CD4-positive, alpha-beta T cell (primary cell): ENCODE data around the gene ARNT2. TPM values are rescaled to one million over a fixed set of nuclear protein-coding genes. Genes with fewer than 3 reads are reported as not detected.

Experiments used
- ATAC-seq: fragments of 200-7000 bp; cut with Tn5 transposase; one replicate; pipeline ENCODE4 v1.10.0; 2022; ENCODE audit warnings: mild to moderate bottlenecking; ENCODE audit not compliant: poor library complexity
- CTCF ChIA-PET: fragments of 350-600 bp; sonication (Branson Sonifier 250); formaldehyde crosslinking; loops from one replicate; lab custom pipeline; 2021; ENCODE audit warnings: antibody characterized with exemption, inconsistent platforms; lab: Charles Lee
- POLR2A ChIA-PET: fragments of 350-600 bp; sonication (Branson Sonifier 250); formaldehyde crosslinking; loops from one replicate; lab custom pipeline; 2021; ENCODE audit warnings: antibody characterized with exemption, inconsistent platforms; lab: Charles Lee
- DNase-seq, 14 experiments: peaks; one replicate each; pipeline ENCODE4 v3.0.0-alpha.2; 2013 to 2020; ENCODE audit warnings: mixed read lengths in 2 of 14
- H3K27ac ChIP-seq, 2 donors: one replicate each; pipeline versions ENCODE4 v1.5.1 to v1.7.0; 2013; ENCODE audit warnings: low read length in 2 of 2, low read depth in 1 of 2, mild to moderate bottlenecking in 1 of 2
- H3K27me3 ChIP-seq, 2 experiments: 1 replicate in 1 of 2; 2 replicates in 1 of 2; pipeline versions ENCODE4 v1.6.1 to v1.7.0; 2013; ENCODE audit warnings: low read length in 2 of 2, control low read depth in 1 of 2, mild to moderate bottlenecking in 1 of 2, moderate library complexity in 1 of 2; ENCODE audit not compliant: insufficient read depth in 2 of 2, control insufficient read depth in 1 of 2
- H3K36me3 ChIP-seq: one replicate; pipeline ENCODE4 v1.6.1; 2013; ENCODE audit warnings: low read length, control low read depth; ENCODE audit not compliant: insufficient read depth
- H3K4me1 ChIP-seq: one replicate; pipeline ENCODE4 v1.6.1; 2013; ENCODE audit warnings: low read length, control low read depth; ENCODE audit not compliant: insufficient read depth
- H3K4me3 ChIP-seq: one replicate; pipeline ENCODE4 v1.5.1; 2013; ENCODE audit warnings: mild to moderate bottlenecking, low read length, moderate library complexity
- H3K9me3 ChIP-seq, 2 experiments: 1 replicate in 1 of 2; 2 replicates in 1 of 2; pipeline versions ENCODE4 v1.6.1 to v1.7.0; 2013; ENCODE audit warnings: low read length in 2 of 2, mild to moderate bottlenecking in 2 of 2, control low read depth in 1 of 2, moderate library complexity in 1 of 2; ENCODE audit not compliant: control insufficient read depth in 1 of 2, insufficient read depth in 1 of 2
- H3K27ac Mint-ChIP-seq: one replicate; pipeline ENCODE4 v1.8.0; 2020; ENCODE audit warnings: mixed read lengths
- H3K27me3 Mint-ChIP-seq: one replicate; pipeline ENCODE4 v1.8.0; 2021; ENCODE audit warnings: mixed read lengths
- H3K36me3 Mint-ChIP-seq: one replicate; pipeline ENCODE4 v1.8.0; 2021; ENCODE audit warnings: low read depth, mixed read lengths
- H3K4me1 Mint-ChIP-seq: one replicate; pipeline ENCODE4 v1.8.0; 2021; ENCODE audit warnings: low read depth, mixed read lengths
- H3K4me3 Mint-ChIP-seq: one replicate; pipeline ENCODE4 v1.8.0; 2020; ENCODE audit warnings: mild to moderate bottlenecking, mixed read lengths
- H3K9me3 Mint-ChIP-seq: one replicate; pipeline ENCODE4 v1.8.0; 2020; ENCODE audit warnings: mixed read lengths
- CTCF ChIP-seq: fragments of 200-600 bp; IDR thresholded peaks from one replicate; pipeline ENCODE4 v1.8.0; 2022; ENCODE audit warnings: antibody characterized with exemption, mild to moderate bottlenecking
- intact Hi-C, 2 experiments: fragments of 100-400 bp; cut with DNase I in 1 of 2; cut with micrococcal nuclease in 1 of 2; formaldehyde crosslinking; loops; one replicate each; pipeline versions ENCODE4 v1.15.1 to v1.9.0; 2023 to 2025; cut with DNase I, micrococcal nuclease
- total RNA-seq, 174 experiments: library from RNA in 2 of 174; stranded (reverse) in 2 of 174; gene quantifications; one replicate each; pipeline ENCODE4 v1.2.3 and lab custom pipeline; 2021 to 2026

Gene ARNT2
- total RNA-seq, 2 experiments from 2014 or later = not detected

GRCh38 chr15:80500021-80500420 lies 95.8 kb downstream of the ARNT2 start:
- no peak for TF ChIP-seq CTCF
- Histone ChIP-seq H3K4me3 (no peak overlapping the region), H3K27ac (no peak overlapping the region), H3K36me3 (no peaks in the 10 kb centered on the region), H3K4me1 (no peaks in the 10 kb centered on the region), H3K27me3 (no peaks in the 10 kb centered on the region), H3K9me3 (peaks cover 0 to 6% of the 10 kb centered on the region in 2 experiments)
- no peak overlapping the region for H3K4me3 Mint-ChIP-seq
- no peaks in the 10 kb centered on the region for H3K9me3 Mint-ChIP-seq
- peaks cover 13% of the 10 kb centered on the region for H3K27me3 Mint-ChIP-seq
- H3K4me1 Mint-ChIP-seq = no peaks in the 10 kb centered on the region
- no peak for ATAC-seq
- POLR2A ChIA-PET = no interaction called here
- no peak overlapping the region for H3K27ac Mint-ChIP-seq
- intact Hi-C loops = no loop called here
- no peak for DNase-seq
- CTCF ChIA-PET = no interaction called here
- H3K36me3 Mint-ChIP-seq = no peaks in the 10 kb centered on the region

GRCh38 chr15:80501476-80501875 lies 97.3 kb downstream of the ARNT2 start:
- Histone ChIP-seq H3K27me3 (no peaks in the 10 kb centered on the region), H3K9me3 (peaks cover 0 to 6% of the 10 kb centered on the region in 2 experiments), H3K36me3 (no peaks in the 10 kb centered on the region), H3K4me3 (no peak overlapping the region), H3K4me1 (no peaks in the 10 kb centered on the region), H3K27ac (no peak overlapping the region)
- no peak for ATAC-seq
- CTCF ChIA-PET = no interaction called here
- Mint-ChIP-seq H3K27me3 (peaks cover 13% of the 10 kb centered on the region), H3K9me3 (no peaks in the 10 kb centered on the region), H3K27ac (no peak overlapping the region), H3K36me3 (no peaks in the 10 kb centered on the region), H3K4me3 (no peak overlapping the region), H3K4me1 (no peaks in the 10 kb centered on the region)
- DNase-seq = no peak
- POLR2A ChIA-PET = no interaction called here
- intact Hi-C loops = no loop called here
- no peak for TF ChIP-seq CTCF

- POLR2A ChIA-PET = no interaction called here
Observed at GRCh38 chr15:80502782-80503181, 98.6 kb downstream of the ARNT2 start.

More at GRCh38 chr15:80502782-80503181, 98.6 kb downstream of the ARNT2 start:
- H3K4me3 Mint-ChIP-seq = no peak overlapping the region
- no peak for DNase-seq
- peaks cover 0 to 6% of the 10 kb centered on the region in 2 experiments for H3K9me3 ChIP-seq
- CTCF ChIA-PET = no interaction called here
- no peaks in the 10 kb centered on the region for H3K4me1 Mint-ChIP-seq
- H3K9me3 Mint-ChIP-seq = no peaks in the 10 kb centered on the region
- no peak overlapping the region for H3K27ac Mint-ChIP-seq
- no peak for TF ChIP-seq CTCF
- intact Hi-C loops = no loop called here
- H3K27me3 Mint-ChIP-seq = peaks cover 13% of the 10 kb centered on the region
- no peak overlapping the region for H3K4me3 ChIP-seq
- H3K36me3 Mint-ChIP-seq = no peaks in the 10 kb centered on the region
- H3K36me3 ChIP-seq = no peaks in the 10 kb centered on the region
- no peak overlapping the region for H3K27ac ChIP-seq
- H3K27me3 ChIP-seq = peaks cover 0 to 3% of the 10 kb centered on the region in 2 experiments
- H3K4me1 ChIP-seq = no peaks in the 10 kb centered on the region
- no peak for ATAC-seq
